HG03064 (cell line): ENCODE results near the gene GALNT18.
A peak's percentile ranks its signal among the peaks of the same experiment; 100 is the strongest.

ENCODE experiments used
- ATAC-seq: cut with Tn5 transposase; IDR thresholded peaks from one replicate; pipeline ENCODE4 v1.9.1; 2021; ENCODE audit warnings: low read depth; ENCODE audit not compliant: unreplicated experiment

GALNT18 gene

GRCh38 chr11:11621573-11622339 is at the start of gene GALNT18:
TSS of gene GALNT18 (minus strand) at chr11:11622005.
- ATAC-seq: peak; percentile 95

GRCh38 chr11:11670574-11670973 is 48.8 kb upstream of the GALNT18 start:
- no peak for ATAC-seq

GRCh38 chr11:11669233-11669846 is 47.5 kb upstream of the GALNT18 start:
- ATAC-seq: no peak

GRCh38 chr11:11668781-11669180 is 47.0 kb upstream of the GALNT18 start:
- no peak for ATAC-seq

GRCh38 chr11:11668274-11668673 is 46.5 kb upstream of the GALNT18 start:
- ATAC-seq: no peak

- no peak for ATAC-seq
Measured at GRCh38 chr11:11667056-11667455, 45.3 kb upstream of the GALNT18 start.

GRCh38 chr11:11665407-11665806 is 43.6 kb upstream of the GALNT18 start:
- no peak for ATAC-seq

- ATAC-seq: no peak
Measured at GRCh38 chr11:11663907-11664306, 42.1 kb upstream of the GALNT18 start.

GRCh38 chr11:11662578-11662977 is 40.8 kb upstream of the GALNT18 start:
- ATAC-seq: no peak

GRCh38 chr11:11661326-11662040 is 39.7 kb upstream of the GALNT18 start:
- no peak for ATAC-seq

GRCh38 chr11:11660363-11660740 is 38.5 kb upstream of the GALNT18 start:
- ATAC-seq: no peak

- ATAC-seq: no peak
Measured at GRCh38 chr11:11659567-11660362, 38.0 kb upstream of the GALNT18 start.

GRCh38 chr11:11657218-11657955 is 35.6 kb upstream of the GALNT18 start:
- ATAC-seq: no peak

GRCh38 chr11:11641581-11641980 is 19.8 kb upstream of the GALNT18 start:
- ATAC-seq: no peak

GRCh38 chr11:11640996-11641395 is 19.2 kb upstream of the GALNT18 start:
- ATAC-seq: no peak

- no peak for ATAC-seq
Measured at GRCh38 chr11:11640152-11640551, 18.3 kb upstream of the GALNT18 start.

GRCh38 chr11:11636671-11637070 is 14.9 kb upstream of the GALNT18 start:
- ATAC-seq: no peak

- no peak for ATAC-seq
Measured at GRCh38 chr11:11635443-11635842, 13.6 kb upstream of the GALNT18 start.

GRCh38 chr11:11629368-11629767 is 7.6 kb upstream of the GALNT18 start:
- ATAC-seq: no peak

GRCh38 chr11:11628651-11629050 is 6.8 kb upstream of the GALNT18 start:
- ATAC-seq: no peak
